ENCODE measurements around the gene MED1. TPM values are rescaled to one million over a fixed set of nuclear protein-coding genes. Genes with fewer than 3 reads are reported as not detected.

Gene MED1
- total RNA-seq, 1 donor: 31.1 TPM

GRCh38 chr17:39410279-39410678 lies 40.8 kb downstream of the MED1 start:
- H3K4me3 ChIP-seq (ENCODE audit: low read depth, low read length): no peak overlapping the region
- no peak for DNase-seq (ENCODE audit: low read depth)
- no peak for TF ChIP-seq CTCF (IDR thresholded peaks at IDR 0.05; ENCODE audit: insufficient read depth, low read depth, low read length)

- no peak overlapping the region for H3K4me3 ChIP-seq (ENCODE audit: low read depth, low read length)
- no peak for DNase-seq (ENCODE audit: low read depth)
These were observed 42.7 kb downstream of the MED1 start for GRCh38 chr17:39408360-39408759.

GRCh38 chr17:39406951-39407350 lies 44.1 kb downstream of the MED1 start:
- H3K4me3 ChIP-seq (ENCODE audit: low read depth, low read length): no peak overlapping the region
- no peak for DNase-seq (ENCODE audit: low read depth)
- no peak for TF ChIP-seq CTCF (IDR thresholded peaks at IDR 0.05; ENCODE audit: insufficient read depth, low read depth, low read length)

More at GRCh38 chr17:39408360-39408759, 42.7 kb downstream of the MED1 start:
- TF ChIP-seq CTCF (IDR thresholded peaks at IDR 0.05; ENCODE audit: insufficient read depth, low read depth, low read length): no peak

- no peak for DNase-seq (ENCODE audit: low read depth)
- no peak for TF ChIP-seq CTCF (IDR thresholded peaks at IDR 0.05; ENCODE audit: insufficient read depth, low read depth, low read length)
- no peak overlapping the region for H3K4me3 ChIP-seq (ENCODE audit: low read depth, low read length)
These were observed 45.6 kb downstream of the MED1 start for GRCh38 chr17:39405436-39405835.

GRCh38 chr17:39404542-39405378 lies 46.3 kb downstream of the MED1 start:
- TF ChIP-seq CTCF (IDR thresholded peaks at IDR 0.05; ENCODE audit: insufficient read depth, low read depth, low read length): no peak
- peak; percentile 74 for DNase-seq (ENCODE audit: low read depth)
- H3K4me3 ChIP-seq (ENCODE audit: low read depth, low read length): no peak overlapping the region

GRCh38 chr17:39402890-39403605 lies 48.0 kb downstream of the MED1 start:
- no peak overlapping the region for H3K4me3 ChIP-seq (ENCODE audit: low read depth, low read length)
- DNase-seq (ENCODE audit: low read depth): no peak
- TF ChIP-seq CTCF (IDR thresholded peaks at IDR 0.05; ENCODE audit: insufficient read depth, low read depth, low read length): no peak
